Mesenchymal stem cell (in vitro differentiated cells and primary cell): ENCODE data around the gene SDF2.
A peak's percentile ranks its signal among the peaks of the same experiment; 100 is the strongest.

ENCODE experiments used
- DNase-seq: peaks from one replicate; pipeline ENCODE4 v3.0.0-alpha.2; 2013
- H2AFZ ChIP-seq: one replicate; pipeline ENCODE4 v1.6.1; 2013; ENCODE audit warnings: low read depth, mild to moderate bottlenecking, control low read depth, inconsistent platforms, low read length, moderate library complexity
- H2AK5ac ChIP-seq: 2 replicates; pipeline ENCODE4 v1.6.1; 2013; ENCODE audit warnings: low read length, moderate library complexity, mild to moderate bottlenecking, inconsistent platforms; ENCODE audit not compliant: severe bottlenecking
- H2BK120ac ChIP-seq: one replicate; pipeline ENCODE4 v1.6.1; 2013; ENCODE audit warnings: low read depth, mild to moderate bottlenecking, inconsistent platforms, low read length, moderate library complexity
- H2BK12ac ChIP-seq, 2 experiments: one replicate each; pipeline ENCODE4 v1.6.1; 2013; ENCODE audit warnings: inconsistent platforms in 2 of 2, low read length in 2 of 2, mild to moderate bottlenecking in 2 of 2, moderate library complexity in 2 of 2, control low read depth in 1 of 2
- H2BK15ac ChIP-seq: one replicate; pipeline ENCODE4 v1.6.1; 2013; ENCODE audit warnings: mild to moderate bottlenecking, low read depth, inconsistent platforms; ENCODE audit not compliant: poor library complexity, severe bottlenecking
- H2BK5ac ChIP-seq: 2 replicates; pipeline ENCODE4 v1.6.1; 2013; ENCODE audit warnings: low read depth, mild to moderate bottlenecking, low read length, control low read depth, inconsistent platforms; ENCODE audit not compliant: poor library complexity, severe bottlenecking
- H3K14ac ChIP-seq, 2 experiments: one replicate each; pipeline ENCODE4 v1.6.1; 2013; ENCODE audit warnings: inconsistent platforms in 2 of 2, low read length in 2 of 2, control low read depth in 1 of 2, mild to moderate bottlenecking in 1 of 2, moderate library complexity in 1 of 2
- H3K18ac ChIP-seq, 2 experiments: one replicate each; pipeline ENCODE4 v1.6.1; 2013; ENCODE audit warnings: inconsistent platforms in 2 of 2, low read length in 2 of 2, control low read depth in 1 of 2, low read depth in 1 of 2, mild to moderate bottlenecking in 1 of 2
- H3K23ac ChIP-seq, 2 experiments: one replicate each; pipeline ENCODE4 v1.6.1; 2013; ENCODE audit warnings: inconsistent platforms in 2 of 2, low read length in 2 of 2, mild to moderate bottlenecking in 2 of 2, moderate library complexity in 2 of 2, control low read depth in 1 of 2
- H3K27ac ChIP-seq: 2 replicates; pipeline ENCODE4 v1.5.1; 2013; ENCODE audit warnings: mild to moderate bottlenecking, moderate library complexity, low read length, control low read depth, inconsistent platforms; ENCODE audit not compliant: poor library complexity, severe bottlenecking
- H3K27me3 ChIP-seq, 2 experiments: 2 replicates each; pipeline versions ENCODE4 v1.6.1 to v1.7.0; 2013; ENCODE audit warnings: low read length in 2 of 2, mild to moderate bottlenecking in 2 of 2, moderate library complexity in 2 of 2, control low read depth in 1 of 2, inconsistent platforms in 1 of 2; ENCODE audit not compliant: control insufficient read depth in 1 of 2, insufficient read depth in 1 of 2
- H3K36me3 ChIP-seq, 2 experiments: 2 replicates each; pipeline versions ENCODE4 v1.6.1 to v1.7.0; 2013; ENCODE audit warnings: low read length in 2 of 2, control low read depth in 1 of 2, inconsistent platforms in 1 of 2, low read depth in 1 of 2, mild to moderate bottlenecking in 1 of 2; ENCODE audit not compliant: insufficient read depth in 2 of 2, control insufficient read depth in 1 of 2
- H3K4ac ChIP-seq, 2 experiments: one replicate each; pipeline ENCODE4 v1.6.1; 2013; ENCODE audit warnings: inconsistent platforms in 2 of 2, low read length in 2 of 2, mild to moderate bottlenecking in 2 of 2, moderate library complexity in 2 of 2, control low read depth in 1 of 2, low read depth in 1 of 2
- H3K4me1 ChIP-seq: 2 replicates; pipeline ENCODE4 v1.6.1; 2013; ENCODE audit warnings: low read depth, low read length, control low read depth; ENCODE audit not compliant: control insufficient read depth, insufficient read depth
- H3K4me2 ChIP-seq: 2 replicates; pipeline ENCODE4 v1.6.1; 2013; ENCODE audit warnings: low read length, mild to moderate bottlenecking, inconsistent platforms; ENCODE audit not compliant: poor library complexity, severe bottlenecking
- H3K4me3 ChIP-seq, 2 experiments: 2 replicates each; pipeline versions ENCODE4 v1.5.1 to v1.7.0; 2013; ENCODE audit warnings: low read length in 2 of 2, mild to moderate bottlenecking in 2 of 2, control low read depth in 1 of 2, low read depth in 1 of 2; ENCODE audit not compliant: insufficient read depth in 1 of 2
- H3K79me1 ChIP-seq: replicated peaks from 2 replicates; pipeline ENCODE4 v1.6.1; 2013; ENCODE audit warnings: mild to moderate bottlenecking, control low read depth, low read length, inconsistent platforms; ENCODE audit not compliant: poor library complexity, severe bottlenecking
- H3K9ac ChIP-seq: 2 replicates; pipeline ENCODE4 v1.7.0; 2013; ENCODE audit warnings: mild to moderate bottlenecking, low read length, moderate library complexity
- H3K9me3 ChIP-seq: 2 replicates; pipeline ENCODE4 v1.7.0; 2013; ENCODE audit warnings: mild to moderate bottlenecking, low read length; ENCODE audit not compliant: control insufficient read depth
- H4K8ac ChIP-seq: one replicate; pipeline ENCODE4 v1.6.1; 2013; ENCODE audit warnings: inconsistent platforms, mild to moderate bottlenecking, low read length, moderate library complexity
- H4K91ac ChIP-seq: one replicate; pipeline ENCODE4 v1.6.1; 2013; ENCODE audit warnings: mild to moderate bottlenecking, low read length, inconsistent platforms
- WGBS: methylation state at CpG from one replicate; pipeline ENCODE4 v1.1.7; 2013; ENCODE audit warnings: mixed read lengths; 5-methylcytosine and 5-hydroxymethylcytosine counted together

Gene SDF2

DNA sequence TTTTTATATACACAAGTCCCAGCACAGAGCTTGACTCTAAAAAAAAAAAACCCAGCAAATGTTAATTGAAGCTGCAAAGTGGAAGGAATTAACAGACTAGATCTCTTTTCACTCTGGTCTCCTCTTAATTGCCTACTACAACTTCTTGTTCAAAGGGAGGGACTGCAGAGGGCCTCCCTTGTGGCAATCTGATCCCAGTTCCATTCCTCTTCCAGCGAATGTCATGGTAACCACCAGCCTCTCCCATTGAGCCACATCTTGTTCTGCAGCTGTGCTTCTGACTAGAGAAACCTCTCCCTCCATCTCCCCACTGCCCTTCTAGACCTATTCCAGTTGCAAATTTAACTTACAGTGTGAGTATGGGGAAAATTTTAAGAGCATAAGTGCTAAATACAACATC, 6.2 kb upstream of the SDF2 start:
- DNase-seq = no peak
- H4K8ac ChIP-seq = no peak overlapping the region
- H3K27ac ChIP-seq = no peak overlapping the region
- no peaks in the 10 kb centered on the region for H3K27me3 ChIP-seq
- H3K14ac ChIP-seq = no peak overlapping the region
- no peak overlapping the region for H3K4me2 ChIP-seq
- WGBS = 88% methylated on average over 1 of the region's 1 CpG
- no peak overlapping the region for H2BK15ac ChIP-seq
- peaks cover 3% of the 10 kb centered on the region for H3K4me1 ChIP-seq
- H3K4me3 ChIP-seq = no peak overlapping the region
- peaks cover 6% of the 10 kb centered on the region for H3K79me1 ChIP-seq
- peaks cover 26 to 77% of the 10 kb centered on the region in 2 experiments for H3K36me3 ChIP-seq
- no peak overlapping the region for H2AFZ ChIP-seq
- H2BK120ac ChIP-seq = no peak overlapping the region
- H3K23ac ChIP-seq = no peak overlapping the region
- H2BK5ac ChIP-seq = no peak overlapping the region
- no peak overlapping the region for H3K18ac ChIP-seq
- H2BK12ac ChIP-seq = no peak overlapping the region
- no peak overlapping the region for H3K9ac ChIP-seq
- no peak overlapping the region for H4K91ac ChIP-seq
- no peak overlapping the region for H3K4ac ChIP-seq
- no peaks in the 10 kb centered on the region for H3K9me3 ChIP-seq
- H2AK5ac ChIP-seq = no peak overlapping the region

DNA sequence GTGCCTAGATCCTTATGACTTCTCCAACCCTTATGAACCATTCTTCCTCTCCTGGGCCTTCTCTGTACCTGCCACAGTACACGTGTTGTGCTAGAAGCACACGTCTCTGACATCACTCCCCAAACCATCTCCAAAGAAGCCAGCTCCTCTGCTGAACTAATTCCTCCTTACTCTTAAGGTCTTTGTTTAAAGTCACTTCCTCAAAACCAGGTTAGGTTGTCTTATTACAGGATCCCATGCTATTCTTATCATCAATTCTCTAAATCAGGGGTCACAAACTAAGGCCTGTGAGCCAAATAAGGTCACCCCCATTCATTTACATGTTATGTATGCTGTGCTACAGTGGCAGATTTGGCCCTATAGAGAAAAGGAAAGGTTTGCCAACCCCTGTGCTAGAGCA, 4.3 kb upstream of the SDF2 start:
- no peak overlapping the region for H2BK5ac ChIP-seq
- peaks cover 19 to 60% of the 10 kb centered on the region in 2 experiments for H3K36me3 ChIP-seq
- H3K4me1 ChIP-seq = peaks cover 3% of the 10 kb centered on the region
- H4K91ac ChIP-seq = no peak overlapping the region
- no peak overlapping the region for H2BK15ac ChIP-seq
- peaks cover under 1% of the 10 kb centered on the region for H3K79me1 ChIP-seq
- H3K4me3 ChIP-seq = no peak overlapping the region
- H2BK12ac ChIP-seq = no peak overlapping the region
- no peak overlapping the region for H3K4me2 ChIP-seq
- H3K27ac ChIP-seq = no peak overlapping the region
- H3K27me3 ChIP-seq = no peaks in the 10 kb centered on the region
- no peak overlapping the region for H3K23ac ChIP-seq
- DNase-seq = no peak
- H4K8ac ChIP-seq = no peak overlapping the region
- H3K4ac ChIP-seq = no peak overlapping the region
- 85% methylated on average over 2 of the region's 2 CpGs for WGBS
- no peak overlapping the region for H3K14ac ChIP-seq
- no peak overlapping the region for H3K9ac ChIP-seq
- no peak overlapping the region for H2BK120ac ChIP-seq
- no peak overlapping the region for H2AFZ ChIP-seq
- no peak overlapping the region for H2AK5ac ChIP-seq
- no peak overlapping the region for H3K18ac ChIP-seq
- no peaks in the 10 kb centered on the region for H3K9me3 ChIP-seq

DNA sequence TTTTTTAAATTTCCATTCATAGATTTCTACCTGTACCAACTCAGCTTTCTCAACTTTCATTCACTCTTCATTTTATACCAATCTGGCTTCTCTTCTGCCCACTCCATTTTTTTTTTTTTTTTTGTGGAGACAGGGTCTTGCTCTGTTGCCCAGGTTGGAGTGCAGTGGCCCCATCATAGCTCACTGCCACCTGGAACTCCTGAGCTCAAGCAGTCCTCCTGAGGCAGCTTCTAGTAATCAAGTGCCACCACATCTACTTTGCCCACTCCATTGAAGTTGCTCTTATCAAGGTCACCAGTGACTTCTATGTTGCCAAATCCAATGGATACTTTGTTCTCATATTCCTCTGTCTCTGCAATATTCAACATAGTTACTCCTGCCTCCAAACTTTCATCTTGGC, 2.0 kb upstream of the SDF2 start:
- H2BK12ac ChIP-seq = no peak overlapping the region
- no peaks in the 10 kb centered on the region for H3K27me3 ChIP-seq
- peaks cover 26 to 39% of the 10 kb centered on the region in 2 experiments for H3K36me3 ChIP-seq
- H3K23ac ChIP-seq = no peak overlapping the region
- H3K14ac ChIP-seq = no peak overlapping the region
- no peak overlapping the region for H4K8ac ChIP-seq
- no peak for DNase-seq
- no peak overlapping the region for H2BK5ac ChIP-seq
- no peak overlapping the region for H4K91ac ChIP-seq
- peaks cover 5% of the 10 kb centered on the region for H3K4me1 ChIP-seq
- no peak overlapping the region for H3K18ac ChIP-seq
- H3K4ac ChIP-seq = no peak overlapping the region
- H2BK15ac ChIP-seq = no peak overlapping the region
- no peaks in the 10 kb centered on the region for H3K79me1 ChIP-seq
- no peak overlapping the region for H2AFZ ChIP-seq
- H3K27ac ChIP-seq = no peak overlapping the region
- peak overlapping the region in 1 of 2 experiments; percentile 95 for H3K4me3 ChIP-seq
- H2AK5ac ChIP-seq = no peak overlapping the region
- H3K9ac ChIP-seq = peak overlapping the region; percentile 98
- no peaks in the 10 kb centered on the region for H3K9me3 ChIP-seq
- no peak overlapping the region for H2BK120ac ChIP-seq
- peak overlapping the region; percentile 29 for H3K4me2 ChIP-seq

DNA sequence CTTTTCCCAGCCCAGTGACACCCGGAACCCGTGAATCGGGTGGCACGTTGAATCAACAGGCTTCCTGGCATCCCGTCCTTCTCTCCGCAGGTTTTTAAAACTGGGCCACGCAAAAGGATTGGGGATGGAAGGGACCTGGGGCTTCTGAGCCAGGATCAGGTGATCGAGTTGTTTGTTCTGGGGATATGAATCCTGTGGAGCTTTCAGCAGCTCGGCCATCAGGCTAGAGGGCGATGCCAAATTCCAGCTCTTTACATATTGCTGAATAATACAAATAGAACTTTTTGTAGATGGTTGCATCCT, 772 bp upstream of the SDF2 start:
- Histone ChIP-seq H2BK5ac (peak overlapping the region; percentile 85), H3K4me1 (peaks cover 7% of the 10 kb centered on the region), H2BK120ac (no peak overlapping the region), H2AK5ac (no peak overlapping the region), H3K9me3 (no peaks in the 10 kb centered on the region), H4K91ac (peak overlapping the region; percentile 62), H2BK15ac (peak overlapping the region; percentile 31), H3K18ac (peak overlapping the region; percentile 94 to 96), H3K4me2 (peak overlapping the region; percentile 74), H3K4me3 (peak overlapping the region; percentile 92 to 95), H3K27ac (peak overlapping the region; percentile 95), H3K4ac (peak overlapping the region; percentile 67 to 91), H3K36me3 (peaks cover 28 to 32% of the 10 kb centered on the region in 2 experiments), H3K23ac (peak overlapping the region in 1 of 2 experiments; percentile 98), H3K9ac (peak overlapping the region; percentile 98), H2BK12ac (peak overlapping the region in 1 of 2 experiments; percentile 57), H2AFZ (peak overlapping the region; percentile 73), H3K14ac (peak overlapping the region in 1 of 2 experiments; percentile 97), H3K27me3 (no peaks in the 10 kb centered on the region), H4K8ac (no peak overlapping the region), H3K79me1 (peaks cover 1% of the 10 kb centered on the region)
- DNase-seq = no peak
- WGBS = 0% methylated on average over 6 of the region's 10 CpGs
